SK-N-SH treated with all-trans-retinoic acid at 6 μM for 48 hours (cell line): Measurements from ENCODE around the gene STEEP1.

ENCODE experiments used
- ATAC-seq: fragments of 200-7000 bp; cut with Tn5 transposase; 3 replicates; pipeline ENCODE4 v1.9.1; 2020; ENCODE audit warnings: mild to moderate bottlenecking, moderate library complexity
- ARNTL ChIP-seq: fragments of 450-650 bp; formaldehyde crosslinking; IDR thresholded peaks from 2 replicates; pipeline ENCODE4 v1.5.0; 2020; ENCODE audit warnings: low read depth, mild to moderate bottlenecking, moderate library complexity, borderline replicate concordance
- BACH2 ChIP-seq: fragments of 250-450 bp; sonication (Bioruptor Pico); IDR thresholded peaks from 2 replicates; pipeline ENCODE4 v1.9.0; 2021; ENCODE audit warnings: mild to moderate bottlenecking, borderline replicate concordance
- CSDC2 ChIP-seq: fragments of 250-450 bp; sonication (Bioruptor Pico); IDR thresholded peaks from 2 replicates; pipeline ENCODE4 v1.5.0; 2020; ENCODE audit warnings: mild to moderate bottlenecking, moderate library complexity
- ESRRG ChIP-seq: fragments of 250-450 bp; sonication (Bioruptor Pico); IDR thresholded peaks from 2 replicates; pipeline ENCODE4 v1.6.1; 2021; ENCODE audit warnings: mild to moderate bottlenecking
- GLIS3 ChIP-seq: fragments of 250-450 bp; sonication (Bioruptor Pico); IDR thresholded peaks from 2 replicates; pipeline ENCODE4 v1.5.0; 2020; ENCODE audit warnings: mild to moderate bottlenecking, moderate library complexity
- ISL1 ChIP-seq: fragments of 250-450 bp; sonication (Bioruptor Pico); IDR thresholded peaks from 2 replicates; pipeline ENCODE4 v2.1.2; 2022; ENCODE audit warnings: mild to moderate bottlenecking, moderate library complexity
- OSR1 ChIP-seq: fragments of 250-450 bp; sonication (Bioruptor Pico); IDR thresholded peaks from 2 replicates; pipeline ENCODE4 v1.8.0; 2022; ENCODE audit warnings: moderate library complexity, mild to moderate bottlenecking, inconsistent platforms
- PPARA ChIP-seq: fragments of 250-450 bp; sonication (Bioruptor Pico); IDR thresholded peaks from 2 replicates; pipeline ENCODE4 v1.5.0; 2020; ENCODE audit warnings: mild to moderate bottlenecking, borderline replicate concordance
- TCF4 ChIP-seq: fragments of 250-450 bp; sonication (Bioruptor Pico); IDR thresholded peaks from 2 replicates; pipeline ENCODE4 v1.8.0; 2021; ENCODE audit warnings: mild to moderate bottlenecking, moderate library complexity, borderline replicate concordance
- TOX ChIP-seq: fragments of 250-450 bp; sonication (Bioruptor Pico); IDR thresholded peaks from 2 replicates; pipeline ENCODE4 v1.8.0; 2021; ENCODE audit warnings: mild to moderate bottlenecking, moderate library complexity, borderline replicate concordance
- ZC3H10 ChIP-seq: fragments of 250-450 bp; sonication (Bioruptor Pico); IDR thresholded peaks from 2 replicates; pipeline ENCODE4 v1.5.1; 2021; ENCODE audit warnings: mild to moderate bottlenecking, moderate library complexity
- ZFP3 ChIP-seq: fragments of 250-450 bp; sonication (Bioruptor Pico); IDR thresholded peaks from 2 replicates; pipeline ENCODE4 v1.5.0; 2020; ENCODE audit warnings: mild to moderate bottlenecking, moderate library complexity
- ZFP30 ChIP-seq: fragments of 450-650 bp; formaldehyde crosslinking; IDR thresholded peaks from 2 replicates; pipeline ENCODE4 v1.5.0; 2022; ENCODE audit warnings: mild to moderate bottlenecking, moderate library complexity
- ZNF565 ChIP-seq: fragments of 450-650 bp; formaldehyde crosslinking; conservative IDR thresholded peaks from 2 replicates; pipeline ENCODE4 v1.5.0; 2020; ENCODE audit warnings: low read depth, mild to moderate bottlenecking, moderate library complexity
- ZNF8 ChIP-seq: fragments of 450-650 bp; formaldehyde crosslinking; IDR thresholded peaks from 2 replicates; pipeline ENCODE4 v1.5.0; 2020; ENCODE audit warnings: mild to moderate bottlenecking, moderate library complexity
- TF ChIP-seq, protein P1 (sequence below): fragments of 250-450 bp; sonication (Bioruptor Pico); IDR thresholded peaks from 2 replicates; pipeline ENCODE4 v1.8.0; 2021; ENCODE audit warnings: low read depth, mild to moderate bottlenecking, moderate library complexity, borderline replicate concordance
- TF ChIP-seq, protein P2 (sequence below): fragments of 250-450 bp; sonication (Bioruptor Pico); IDR thresholded peaks from 2 replicates; pipeline ENCODE4 v1.5.0; 2020; ENCODE audit warnings: mild to moderate bottlenecking, moderate library complexity
- TF ChIP-seq, protein P3 (sequence below): fragments of 250-450 bp; sonication (Bioruptor Pico); IDR thresholded peaks from 2 replicates; pipeline ENCODE4 v1.5.1; 2020; ENCODE audit warnings: low read depth, mild to moderate bottlenecking, moderate library complexity
- TF ChIP-seq, protein P4 (sequence below): fragments of 250-450 bp; sonication (Bioruptor Pico); IDR thresholded peaks from 2 replicates; pipeline ENCODE4 v1.8.0; 2020; ENCODE audit warnings: mild to moderate bottlenecking, moderate library complexity, borderline replicate concordance
- TF ChIP-seq, protein P5 (sequence below): fragments of 250-450 bp; sonication (Bioruptor Pico); IDR thresholded peaks from 2 replicates; pipeline ENCODE4 v1.5.1; 2021; ENCODE audit warnings: mild to moderate bottlenecking, moderate library complexity

The STEEP1 gene

DNA sequence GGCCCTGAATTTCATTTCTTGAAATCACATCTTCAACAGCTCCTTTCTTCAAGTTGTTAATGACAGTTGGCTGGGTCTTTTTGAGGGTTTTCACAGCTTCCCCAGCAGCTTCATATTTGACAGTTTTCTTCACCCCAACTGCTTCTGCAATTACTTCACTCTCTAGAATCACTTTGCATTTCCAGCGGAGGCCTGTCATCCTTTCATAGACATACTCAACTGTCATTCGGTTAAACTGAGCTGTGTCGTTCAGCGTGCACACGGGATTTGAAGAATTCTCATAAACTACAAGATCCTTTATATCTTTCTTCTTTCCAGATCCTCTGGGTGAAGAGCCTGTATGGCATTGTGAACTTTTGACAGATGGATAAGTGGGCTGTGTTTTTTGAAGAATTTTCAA, 24.6 kb upstream of the STEEP1 start:
- ATAC-seq = no peak

DNA sequence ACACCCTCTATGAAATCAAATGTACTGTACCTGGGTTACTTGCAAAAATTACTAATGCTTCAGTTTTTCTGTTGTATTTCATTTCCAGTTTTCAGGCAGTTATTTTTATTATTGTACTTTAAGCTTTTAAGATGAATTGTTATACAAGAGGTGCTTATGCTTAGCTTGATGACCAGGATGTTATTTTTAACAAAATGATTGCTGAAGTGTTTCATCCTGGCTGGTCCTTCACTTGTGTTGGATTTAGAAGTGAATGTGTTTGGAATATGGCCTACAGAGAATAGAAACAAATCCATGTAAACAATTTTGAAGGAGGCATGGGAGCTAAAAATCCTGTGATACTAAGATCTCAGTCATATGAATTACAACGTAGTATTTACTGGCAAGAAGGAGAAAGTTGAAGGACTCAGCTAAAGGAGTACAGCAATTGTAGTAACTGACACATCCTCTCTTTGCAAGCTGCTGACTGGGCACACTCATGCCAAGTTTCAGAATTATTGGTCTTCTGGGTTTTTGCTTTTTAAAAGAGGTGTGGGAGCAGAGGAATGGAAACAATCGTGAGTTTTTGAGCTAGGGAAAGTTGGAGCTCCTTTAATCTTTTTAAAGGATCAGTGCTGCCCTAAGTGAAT, 18.3 kb upstream of the STEEP1 start:
- TF ChIP-seq, protein P1, sequence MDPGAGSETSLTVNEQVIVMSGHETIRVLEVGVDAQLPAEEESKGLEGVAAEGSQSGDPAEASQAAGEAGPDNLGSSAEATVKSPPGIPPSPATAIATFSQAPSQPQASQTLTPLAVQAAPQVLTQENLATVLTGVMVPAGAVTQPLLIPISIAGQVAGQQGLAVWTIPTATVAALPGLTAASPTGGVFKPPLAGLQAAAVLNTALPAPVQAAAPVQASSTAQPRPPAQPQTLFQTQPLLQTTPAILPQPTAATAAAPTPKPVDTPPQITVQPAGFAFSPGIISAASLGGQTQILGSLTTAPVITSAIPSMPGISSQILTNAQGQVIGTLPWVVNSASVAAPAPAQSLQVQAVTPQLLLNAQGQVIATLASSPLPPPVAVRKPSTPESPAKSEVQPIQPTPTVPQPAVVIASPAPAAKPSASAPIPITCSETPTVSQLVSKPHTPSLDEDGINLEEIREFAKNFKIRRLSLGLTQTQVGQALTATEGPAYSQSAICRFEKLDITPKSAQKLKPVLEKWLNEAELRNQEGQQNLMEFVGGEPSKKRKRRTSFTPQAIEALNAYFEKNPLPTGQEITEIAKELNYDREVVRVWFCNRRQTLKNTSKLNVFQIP (CRISPR knock-in tag) = no peak
- no peak for TF ChIP-seq GLIS3 (CRISPR knock-in tag)

More for the DNA sequence above, 24.6 kb upstream of the STEEP1 start:
- no peak for TF ChIP-seq BACH2
- TF ChIP-seq ZNF8 (CRISPR knock-in tag) = no peak
- TF ChIP-seq ISL1 (CRISPR knock-in tag) = no peak
- TF ChIP-seq ZC3H10 (CRISPR knock-in tag) = no peak
- TF ChIP-seq TOX (CRISPR knock-in tag) = no peak
- TF ChIP-seq OSR1 (CRISPR knock-in tag) = no peak
- TF ChIP-seq, protein P2, sequence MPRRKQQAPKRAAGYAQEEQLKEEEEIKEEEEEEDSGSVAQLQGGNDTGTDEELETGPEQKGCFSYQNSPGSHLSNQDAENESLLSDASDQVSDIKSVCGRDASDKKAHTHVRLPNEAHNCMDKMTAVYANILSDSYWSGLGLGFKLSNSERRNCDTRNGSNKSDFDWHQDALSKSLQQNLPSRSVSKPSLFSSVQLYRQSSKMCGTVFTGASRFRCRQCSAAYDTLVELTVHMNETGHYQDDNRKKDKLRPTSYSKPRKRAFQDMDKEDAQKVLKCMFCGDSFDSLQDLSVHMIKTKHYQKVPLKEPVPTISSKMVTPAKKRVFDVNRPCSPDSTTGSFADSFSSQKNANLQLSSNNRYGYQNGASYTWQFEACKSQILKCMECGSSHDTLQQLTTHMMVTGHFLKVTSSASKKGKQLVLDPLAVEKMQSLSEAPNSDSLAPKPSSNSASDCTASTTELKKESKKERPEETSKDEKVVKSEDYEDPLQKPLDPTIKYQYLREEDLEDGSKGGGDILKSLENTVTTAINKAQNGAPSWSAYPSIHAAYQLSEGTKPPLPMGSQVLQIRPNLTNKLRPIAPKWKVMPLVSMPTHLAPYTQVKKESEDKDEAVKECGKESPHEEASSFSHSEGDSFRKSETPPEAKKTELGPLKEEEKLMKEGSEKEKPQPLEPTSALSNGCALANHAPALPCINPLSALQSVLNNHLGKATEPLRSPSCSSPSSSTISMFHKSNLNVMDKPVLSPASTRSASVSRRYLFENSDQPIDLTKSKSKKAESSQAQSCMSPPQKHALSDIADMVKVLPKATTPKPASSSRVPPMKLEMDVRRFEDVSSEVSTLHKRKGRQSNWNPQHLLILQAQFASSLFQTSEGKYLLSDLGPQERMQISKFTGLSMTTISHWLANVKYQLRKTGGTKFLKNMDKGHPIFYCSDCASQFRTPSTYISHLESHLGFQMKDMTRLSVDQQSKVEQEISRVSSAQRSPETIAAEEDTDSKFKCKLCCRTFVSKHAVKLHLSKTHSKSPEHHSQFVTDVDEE (CRISPR knock-in tag) = no peak
- TF ChIP-seq, protein P3, sequence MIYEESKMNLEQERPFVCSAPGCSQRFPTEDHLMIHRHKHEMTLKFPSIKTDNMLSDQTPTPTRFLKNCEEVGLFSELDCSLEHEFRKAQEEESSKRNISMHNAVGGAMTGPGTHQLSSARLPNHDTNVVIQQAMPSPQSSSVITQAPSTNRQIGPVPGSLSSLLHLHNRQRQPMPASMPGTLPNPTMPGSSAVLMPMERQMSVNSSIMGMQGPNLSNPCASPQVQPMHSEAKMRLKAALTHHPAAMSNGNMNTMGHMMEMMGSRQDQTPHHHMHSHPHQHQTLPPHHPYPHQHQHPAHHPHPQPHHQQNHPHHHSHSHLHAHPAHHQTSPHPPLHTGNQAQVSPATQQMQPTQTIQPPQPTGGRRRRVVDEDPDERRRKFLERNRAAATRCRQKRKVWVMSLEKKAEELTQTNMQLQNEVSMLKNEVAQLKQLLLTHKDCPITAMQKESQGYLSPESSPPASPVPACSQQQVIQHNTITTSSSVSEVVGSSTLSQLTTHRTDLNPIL (CRISPR knock-in tag) = no peak
- TF ChIP-seq, protein P4, sequence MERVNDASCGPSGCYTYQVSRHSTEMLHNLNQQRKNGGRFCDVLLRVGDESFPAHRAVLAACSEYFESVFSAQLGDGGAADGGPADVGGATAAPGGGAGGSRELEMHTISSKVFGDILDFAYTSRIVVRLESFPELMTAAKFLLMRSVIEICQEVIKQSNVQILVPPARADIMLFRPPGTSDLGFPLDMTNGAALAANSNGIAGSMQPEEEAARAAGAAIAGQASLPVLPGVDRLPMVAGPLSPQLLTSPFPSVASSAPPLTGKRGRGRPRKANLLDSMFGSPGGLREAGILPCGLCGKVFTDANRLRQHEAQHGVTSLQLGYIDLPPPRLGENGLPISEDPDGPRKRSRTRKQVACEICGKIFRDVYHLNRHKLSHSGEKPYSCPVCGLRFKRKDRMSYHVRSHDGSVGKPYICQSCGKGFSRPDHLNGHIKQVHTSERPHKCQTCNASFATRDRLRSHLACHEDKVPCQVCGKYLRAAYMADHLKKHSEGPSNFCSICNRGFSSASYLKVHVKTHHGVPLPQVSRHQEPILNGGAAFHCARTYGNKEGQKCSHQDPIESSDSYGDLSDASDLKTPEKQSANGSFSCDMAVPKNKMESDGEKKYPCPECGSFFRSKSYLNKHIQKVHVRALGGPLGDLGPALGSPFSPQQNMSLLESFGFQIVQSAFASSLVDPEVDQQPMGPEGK (CRISPR knock-in tag) = no peak
- TF ChIP-seq TCF4 (CRISPR knock-in tag) = no peak
- TF ChIP-seq ZNF565 = no peak
- TF ChIP-seq, protein P5, sequence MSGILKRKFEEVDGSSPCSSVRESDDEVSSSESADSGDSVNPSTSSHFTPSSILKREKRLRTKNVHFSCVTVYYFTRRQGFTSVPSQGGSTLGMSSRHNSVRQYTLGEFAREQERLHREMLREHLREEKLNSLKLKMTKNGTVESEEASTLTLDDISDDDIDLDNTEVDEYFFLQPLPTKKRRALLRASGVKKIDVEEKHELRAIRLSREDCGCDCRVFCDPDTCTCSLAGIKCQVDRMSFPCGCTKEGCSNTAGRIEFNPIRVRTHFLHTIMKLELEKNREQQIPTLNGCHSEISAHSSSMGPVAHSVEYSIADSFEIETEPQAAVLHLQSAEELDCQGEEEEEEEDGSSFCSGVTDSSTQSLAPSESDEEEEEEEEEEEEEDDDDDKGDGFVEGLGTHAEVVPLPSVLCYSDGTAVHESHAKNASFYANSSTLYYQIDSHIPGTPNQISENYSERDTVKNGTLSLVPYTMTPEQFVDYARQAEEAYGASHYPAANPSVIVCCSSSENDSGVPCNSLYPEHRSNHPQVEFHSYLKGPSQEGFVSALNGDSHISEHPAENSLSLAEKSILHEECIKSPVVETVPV (CRISPR knock-in tag) = no peak

DNA sequence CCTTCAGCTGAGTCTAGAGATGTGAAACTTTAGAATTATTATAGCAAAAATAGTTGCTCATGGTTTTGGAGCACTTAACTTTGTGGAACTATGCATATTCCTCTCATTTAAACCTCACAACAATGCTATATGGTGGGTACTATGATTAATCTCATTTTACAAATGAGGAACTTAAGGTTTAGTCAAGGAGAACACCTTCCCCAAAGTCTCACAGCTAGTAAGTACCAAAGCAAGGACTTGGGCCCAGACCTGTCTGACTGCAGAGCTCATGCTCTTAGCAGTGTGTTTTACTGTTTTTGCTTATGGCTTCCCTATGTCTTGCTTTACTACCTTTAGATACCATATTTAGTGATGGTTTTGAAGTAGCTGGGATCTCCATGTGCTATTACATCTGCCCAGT, 14.2 kb upstream of the STEEP1 start:
- TF ChIP-seq TCF4 (CRISPR knock-in tag) (no peak), BACH2 (no peak), PPARA (CRISPR knock-in tag) (no peak), OSR1 (CRISPR knock-in tag) (no peak), ZNF565 (no peak), ZFP3 (CRISPR knock-in tag) (no peak), CSDC2 (CRISPR knock-in tag) (no peak), ISL1 (CRISPR knock-in tag) (no peak), ESRRG (CRISPR knock-in tag) (no peak), ARNTL (CRISPR knock-in tag) (no peak), ZFP30 (CRISPR knock-in tag) (no peak)
- TF ChIP-seq, protein P3 (CRISPR knock-in tag) = no peak
- TF ChIP-seq, protein P5 (CRISPR knock-in tag) = no peak
- ATAC-seq = no peak

More for the DNA sequence above, 18.3 kb upstream of the STEEP1 start:
- ATAC-seq = no peak
